Measurements from ENCODE around the gene CNOT11.

CNOT11 gene

GRCh38 chr2:101230541-101231001 is 22.1 kb upstream of the CNOT11 start:
- no peak overlapping the region for H2AFZ ChIP-seq (ENCODE audit: low read length)
- TF ChIP-seq CTCF (IDR thresholded peaks at IDR 0.05; ENCODE audit: low read length) (no peak), EZH2 (IDR thresholded peaks at IDR 0.05; ENCODE audit: borderline replicate concordance, low read length) (no peak)

GRCh38 chr2:101231240-101231639 is 21.4 kb upstream of the CNOT11 start:
- no peak overlapping the region for H3K4me2 ChIP-seq (ENCODE audit: low read length)
- H3K79me2 ChIP-seq (ENCODE audit: insufficient read depth, low read length), result no peaks in the 10 kb centered on the region
- H3K36me3 ChIP-seq (ENCODE audit: insufficient read depth, low read length), result no peaks in the 10 kb centered on the region
- no peaks in the 10 kb centered on the region for H3K4me1 ChIP-seq (ENCODE audit: insufficient read depth, low read length, severe bottlenecking)
- H4K20me1 ChIP-seq (ENCODE audit: insufficient read depth, low read length), result no peaks in the 10 kb centered on the region
- no peaks in the 10 kb centered on the region for H3K9me3 ChIP-seq (ENCODE audit: low read length)
- no peak overlapping the region for H2AFZ ChIP-seq (ENCODE audit: low read length)
- H3K9ac ChIP-seq (ENCODE audit: low read length), result no peak overlapping the region
- H3F3A ChIP-seq (ENCODE audit: insufficient read depth, low read length), result no peaks in the 10 kb centered on the region
- no peaks in the 10 kb centered on the region for H3K9me2 ChIP-seq (ENCODE audit: low read depth, low read length)
- TF ChIP-seq CTCF (IDR thresholded peaks at IDR 0.05; ENCODE audit: low read length), result no peak
- no peak for TF ChIP-seq EZH2 (IDR thresholded peaks at IDR 0.05; ENCODE audit: borderline replicate concordance, low read length)
- H3K27me3 ChIP-seq (ENCODE audit: insufficient read depth, low read length), result no peaks in the 10 kb centered on the region
- no peak overlapping the region for H3K4me3 ChIP-seq (ENCODE audit: low read depth, low read length, poor library complexity, severe bottlenecking)
- H3K27ac ChIP-seq (ENCODE audit: low read depth, low read length, poor library complexity, severe bottlenecking), result no peak overlapping the region

More at GRCh38 chr2:101230541-101231001, 22.1 kb upstream of the CNOT11 start:
- Histone ChIP-seq H3K36me3 (ENCODE audit: insufficient read depth, low read length) (no peaks in the 10 kb centered on the region), H3F3A (ENCODE audit: insufficient read depth, low read length) (no peaks in the 10 kb centered on the region), H3K4me1 (ENCODE audit: insufficient read depth, low read length, severe bottlenecking) (no peaks in the 10 kb centered on the region), H3K9me3 (ENCODE audit: low read length) (no peaks in the 10 kb centered on the region), H3K4me2 (ENCODE audit: low read length) (no peak overlapping the region), H3K27me3 (ENCODE audit: insufficient read depth, low read length) (no peaks in the 10 kb centered on the region), H3K27ac (ENCODE audit: low read depth, low read length, poor library complexity, severe bottlenecking) (no peak overlapping the region), H3K9ac (ENCODE audit: low read length) (no peak overlapping the region), H3K4me3 (ENCODE audit: low read depth, low read length, poor library complexity, severe bottlenecking) (no peak overlapping the region), H3K79me2 (ENCODE audit: insufficient read depth, low read length) (no peaks in the 10 kb centered on the region), H3K9me2 (ENCODE audit: low read depth, low read length) (no peaks in the 10 kb centered on the region), H4K20me1 (ENCODE audit: insufficient read depth, low read length) (no peaks in the 10 kb centered on the region)

- Histone ChIP-seq H4K20me1 (ENCODE audit: insufficient read depth, low read length) (no peaks in the 10 kb centered on the region), H3K27ac (ENCODE audit: low read depth, low read length, poor library complexity, severe bottlenecking) (no peak overlapping the region), H3K36me3 (ENCODE audit: insufficient read depth, low read length) (no peaks in the 10 kb centered on the region), H2AFZ (ENCODE audit: low read length) (no peak overlapping the region), H3K4me2 (ENCODE audit: low read length) (no peak overlapping the region), H3K9ac (ENCODE audit: low read length) (no peak overlapping the region), H3F3A (ENCODE audit: insufficient read depth, low read length) (no peaks in the 10 kb centered on the region), H3K79me2 (ENCODE audit: insufficient read depth, low read length) (no peaks in the 10 kb centered on the region), H3K9me3 (ENCODE audit: low read length) (no peaks in the 10 kb centered on the region), H3K9me2 (ENCODE audit: low read depth, low read length) (no peaks in the 10 kb centered on the region), H3K4me1 (ENCODE audit: insufficient read depth, low read length, severe bottlenecking) (no peaks in the 10 kb centered on the region), H3K27me3 (ENCODE audit: insufficient read depth, low read length) (no peaks in the 10 kb centered on the region), H3K4me3 (ENCODE audit: low read depth, low read length, poor library complexity, severe bottlenecking) (no peak overlapping the region)
- no peak for TF ChIP-seq EZH2 (IDR thresholded peaks at IDR 0.05; ENCODE audit: borderline replicate concordance, low read length)
- TF ChIP-seq CTCF (IDR thresholded peaks at IDR 0.05; ENCODE audit: low read length), result no peak
Measured at GRCh38 chr2:101231937-101232730, 20.6 kb upstream of the CNOT11 start.
